GM19455 (cell line): ENCODE measurements around the gene PDLIM7.
"Not testable (repeated sequence)": the region's sequence is repeated elsewhere in the genome, so short reads cannot be mapped to it uniquely, and the experiment has no call there.

Experiments used
- ATAC-seq: cut with Tn5 transposase; IDR thresholded peaks from one replicate; pipeline ENCODE4 v1.9.1; 2021; ENCODE audit not compliant: unreplicated experiment

PDLIM7 gene

GRCh38 chr5:177492841-177493240 is 4.6 kb downstream of the PDLIM7 start:
- ATAC-seq: no peak

GRCh38 chr5:177491983-177492746 is 5.2 kb downstream of the PDLIM7 start:
- no peak for ATAC-seq

DNA sequence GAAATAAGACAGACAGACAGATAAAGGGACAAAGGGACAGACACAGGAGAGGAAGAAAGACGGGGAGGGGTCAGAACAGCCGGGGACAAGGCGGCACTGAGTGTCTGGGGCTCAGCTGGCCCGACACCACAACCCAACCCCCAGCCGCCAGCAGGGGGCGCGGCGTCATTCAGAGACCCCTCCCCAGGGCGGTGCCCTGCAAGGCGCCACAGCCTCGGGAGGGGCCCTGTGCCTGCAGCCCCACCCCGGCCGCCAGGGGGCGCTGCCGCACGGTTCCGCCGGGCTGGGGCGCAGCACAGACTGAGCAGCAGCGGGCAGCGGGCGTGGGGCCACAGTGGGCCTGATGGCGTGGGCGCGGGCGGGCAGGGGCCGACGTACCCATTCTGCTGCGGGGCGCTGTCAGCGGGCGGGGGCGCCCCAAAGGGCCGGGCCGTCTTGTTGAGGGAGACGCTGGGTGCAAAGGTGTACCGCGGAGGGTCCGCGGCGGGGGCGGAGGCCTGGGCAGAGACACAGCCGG is 5.9 kb downstream of the PDLIM7 start:
- no peak for ATAC-seq

GRCh38 chr5:177490992-177491391 is 6.4 kb downstream of the PDLIM7 start:
- ATAC-seq: no peak

- ATAC-seq: no peak
These were observed 7.0 kb downstream of the PDLIM7 start for GRCh38 chr5:177490311-177490991.

GRCh38 chr5:177489119-177489716 is 8.2 kb downstream of the PDLIM7 start:
- no peak for ATAC-seq

- no peak for ATAC-seq
These were observed 9.4 kb downstream of the PDLIM7 start for GRCh38 chr5:177487975-177488374.

DNA sequence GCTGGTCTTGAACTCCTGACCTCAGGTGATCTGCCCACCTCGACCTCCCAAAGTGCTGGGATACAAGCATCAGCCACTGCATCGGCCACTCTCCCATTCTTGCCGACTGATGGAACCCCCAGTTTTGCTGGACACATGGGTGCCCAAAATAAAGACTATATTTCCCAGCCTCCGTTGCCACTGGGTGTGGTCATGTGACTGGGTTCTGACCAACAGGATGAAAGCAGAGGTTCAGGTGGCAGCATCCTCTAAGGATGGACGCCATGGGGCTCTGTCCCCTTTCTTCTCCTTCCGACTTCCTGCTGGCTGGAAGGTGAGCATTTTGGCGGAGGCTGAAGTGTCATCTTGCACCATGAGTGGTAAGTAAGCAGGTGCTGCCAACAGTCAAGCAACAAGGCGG is 10.3 kb downstream of the PDLIM7 start:
- no peak for ATAC-seq

GRCh38 chr5:177486256-177486655 is 11.1 kb downstream of the PDLIM7 start:
- no peak for ATAC-seq

DNA sequence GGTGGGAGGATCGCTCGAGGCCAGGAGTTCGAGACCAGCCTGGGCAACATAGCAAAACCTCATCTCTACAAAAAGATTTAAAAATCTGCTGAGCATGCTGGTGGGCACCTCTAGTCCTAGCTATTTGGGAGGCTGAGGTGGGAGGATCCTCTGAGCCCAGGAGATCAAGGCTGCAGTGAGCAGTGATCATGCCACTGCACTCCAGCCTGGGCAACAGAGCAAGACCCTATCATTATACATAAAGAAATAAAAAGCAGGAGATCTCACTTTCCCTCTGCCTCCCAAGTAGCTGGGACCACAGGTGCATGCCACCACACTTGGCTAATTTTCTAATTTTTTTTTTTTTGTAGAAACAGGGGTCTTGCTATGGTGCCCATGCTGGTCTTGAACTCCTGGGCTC is 11.7 kb downstream of the PDLIM7 start:
- not testable (repeated sequence) for ATAC-seq

GRCh38 chr5:177484902-177485549 is 12.4 kb downstream of the PDLIM7 start:
- ATAC-seq: no peak

- ATAC-seq: no peak
These were observed 13.2 kb downstream of the PDLIM7 start for GRCh38 chr5:177483994-177484901.

GRCh38 chr5:177483042-177483441 is 14.4 kb downstream of the PDLIM7 start:
- ATAC-seq: no peak

DNA sequence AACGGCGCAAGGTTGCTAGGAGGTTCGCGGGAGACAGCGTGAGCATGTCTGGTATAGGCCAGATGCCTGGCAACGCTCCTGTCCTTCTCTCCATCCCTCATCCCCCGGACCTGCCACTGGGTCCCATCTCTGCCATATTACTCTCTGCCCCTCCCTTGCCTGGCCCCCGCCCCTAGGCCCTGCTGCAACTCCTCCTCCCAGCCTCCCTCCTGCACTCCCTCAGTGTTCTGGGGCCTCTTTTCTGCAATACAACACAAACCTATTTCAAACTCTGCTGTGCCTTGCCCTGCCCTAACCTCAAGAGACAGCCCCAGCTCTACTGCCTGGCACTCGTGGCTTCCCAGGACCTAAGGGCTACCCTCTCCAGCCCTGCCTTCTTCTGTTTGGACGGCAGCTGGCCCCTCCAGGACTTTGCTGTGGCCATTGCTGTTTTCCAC is 15.0 kb downstream of the PDLIM7 start:
- no peak for ATAC-seq

GRCh38 chr5:177479774-177480173 is 17.6 kb downstream of the PDLIM7 start:
- no peak for ATAC-seq

DNA sequence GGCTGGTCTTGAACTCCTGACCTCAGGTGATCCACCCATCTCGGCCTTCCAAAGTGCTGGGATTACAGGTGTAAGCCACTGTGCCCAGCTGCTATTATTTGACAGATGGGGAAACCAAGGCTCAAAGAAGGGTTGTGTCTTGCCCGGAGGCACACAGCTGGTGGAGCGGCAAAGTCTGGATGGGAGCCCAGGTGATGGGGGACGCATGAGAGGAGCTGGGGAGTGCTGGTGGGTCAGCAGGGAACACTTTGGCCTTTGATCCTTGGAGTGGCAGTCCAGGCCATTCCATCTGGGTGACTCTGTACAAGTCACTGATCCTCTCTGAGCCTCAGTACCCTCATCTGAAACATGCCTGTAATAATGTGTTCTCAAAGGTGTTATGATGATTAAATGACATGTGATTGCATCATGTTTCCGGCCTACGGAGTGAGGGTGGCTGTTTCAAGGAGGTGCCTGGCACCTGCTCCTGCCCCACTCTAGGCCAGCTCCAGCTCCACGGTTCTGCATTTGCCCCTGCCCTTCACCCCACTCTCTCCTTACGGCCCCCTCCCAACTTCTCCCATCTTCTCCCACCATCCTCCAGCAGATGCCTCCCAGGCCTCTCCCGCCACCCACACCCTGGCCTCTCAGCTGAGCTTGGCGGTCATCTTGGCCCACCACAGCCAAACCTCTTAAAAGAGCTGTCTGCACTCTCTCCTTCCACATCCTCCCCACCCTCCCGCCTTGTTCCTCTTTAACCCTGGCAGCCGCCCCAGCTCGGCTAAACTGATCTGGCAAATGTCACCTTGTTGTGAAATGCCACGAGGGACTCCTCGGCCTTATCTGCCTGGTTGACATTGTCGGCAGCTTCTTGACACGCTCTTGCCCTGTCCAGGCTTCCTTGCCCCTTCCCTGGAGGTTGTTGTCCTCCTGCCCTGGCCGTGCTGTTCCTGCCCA is 18.4 kb downstream of the PDLIM7 start:
- ATAC-seq: no peak

GRCh38 chr5:177477701-177478477 is 19.5 kb downstream of the PDLIM7 start:
- ATAC-seq: no peak

- no peak for ATAC-seq
These were observed 20.7 kb downstream of the PDLIM7 start for GRCh38 chr5:177476531-177477233.
